GM19025 (cell line): Measurements from ENCODE around the gene LIG1.

Experiments
- ATAC-seq: cut with Tn5 transposase; IDR thresholded peaks from one replicate; pipeline ENCODE4 v1.9.1; 2021; ENCODE audit warnings: mild to moderate bottlenecking, low read depth, moderate library complexity; ENCODE audit not compliant: unreplicated experiment

LIG1 gene

GRCh38 chr19:48183356-48183755 lies 13.2 kb upstream of the LIG1 start:
- ATAC-seq, result no peak

DNA sequence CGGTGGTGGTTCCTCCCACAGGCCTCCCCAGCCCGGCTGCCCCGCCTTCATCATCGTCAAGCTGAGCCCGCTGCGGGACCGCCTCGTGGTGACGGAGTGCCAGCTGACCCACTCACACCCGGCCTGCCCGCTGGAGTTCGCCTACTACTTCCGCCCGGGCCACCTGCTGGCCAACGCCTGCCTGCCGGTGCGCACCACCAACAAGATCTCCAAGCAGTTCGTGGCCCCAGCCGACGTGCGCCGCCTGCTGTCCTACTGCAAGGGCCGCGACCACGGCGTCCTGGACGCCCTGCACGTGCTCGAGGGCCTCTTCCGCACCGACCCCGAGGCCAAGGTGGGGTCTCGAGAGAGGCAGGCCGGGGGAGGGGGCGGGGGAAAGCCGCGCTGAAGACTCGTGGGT lies 12.3 kb upstream of the LIG1 start:
- ATAC-seq, result no peak

- no peak for ATAC-seq
Measured at GRCh38 chr19:48181505-48181904, 11.4 kb upstream of the LIG1 start.

DNA sequence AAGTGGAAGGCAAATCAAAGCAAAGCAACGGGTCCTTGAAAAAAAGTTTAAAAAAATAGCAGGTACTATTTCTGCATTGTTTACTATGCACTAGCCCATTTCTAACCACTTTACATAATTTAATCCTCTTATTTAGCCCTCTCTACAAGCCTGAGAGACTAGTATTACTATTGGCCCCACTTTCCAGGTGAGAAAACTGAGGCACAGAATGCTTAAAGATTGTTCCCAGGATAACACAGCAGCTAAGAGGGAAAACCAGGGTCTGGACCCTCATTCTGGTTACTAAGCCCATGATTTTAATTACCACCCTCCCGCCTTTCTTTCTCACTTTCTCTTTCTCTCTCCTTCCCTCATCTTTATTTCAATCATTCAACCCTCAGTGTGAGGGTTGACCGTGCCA lies 6.1 kb upstream of the LIG1 start:
- ATAC-seq, result no peak

GRCh38 chr19:48175578-48175977 lies 5.4 kb upstream of the LIG1 start:
- ATAC-seq, result no peak

- no peak for ATAC-seq
Measured at GRCh38 chr19:48174445-48175030, 4.4 kb upstream of the LIG1 start.

DNA sequence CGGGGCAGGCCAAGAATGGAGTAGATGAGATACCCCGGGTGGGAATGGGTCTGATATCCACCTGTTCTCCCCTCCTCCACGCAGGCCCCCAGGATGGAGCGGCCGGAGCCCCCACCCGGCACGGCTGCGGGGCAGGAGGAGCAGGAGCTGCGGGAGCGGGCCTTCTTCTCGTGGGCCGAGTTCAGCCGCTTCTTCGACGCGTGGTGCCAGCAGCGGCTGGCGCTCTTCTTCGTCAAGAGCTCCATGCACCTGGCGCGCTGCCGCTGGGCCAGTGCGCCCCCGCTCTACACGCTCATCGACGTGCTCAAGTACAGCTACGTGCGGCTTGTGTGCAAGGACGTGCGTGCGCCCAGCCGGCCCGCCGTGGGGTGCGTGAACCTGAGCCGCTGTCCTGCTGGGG lies 1.6 kb upstream of the LIG1 start:
- no peak for ATAC-seq

- no peak for ATAC-seq
Measured at GRCh38 chr19:48170817-48171347, 738 bp upstream of the LIG1 start.

DNA sequence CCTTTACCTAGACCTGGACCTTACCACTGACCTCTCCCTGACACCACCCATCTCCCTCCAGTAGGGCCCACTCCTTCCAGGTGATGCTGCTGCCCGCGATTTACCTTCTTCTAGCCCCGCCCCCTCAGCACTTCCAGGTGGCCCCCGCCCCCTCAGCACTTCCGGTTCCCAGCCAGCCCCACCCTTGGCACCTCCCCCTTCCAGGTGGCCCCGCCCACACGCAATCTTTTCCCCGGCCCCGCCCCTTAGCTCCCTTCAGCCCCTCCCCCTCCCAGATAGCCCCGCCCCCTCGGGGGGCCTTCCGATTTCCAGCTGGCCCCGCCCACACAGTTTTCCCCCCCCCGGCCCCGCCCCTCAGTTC lies 586 bp downstream of the LIG1 start:
- ATAC-seq, result no peak

DNA sequence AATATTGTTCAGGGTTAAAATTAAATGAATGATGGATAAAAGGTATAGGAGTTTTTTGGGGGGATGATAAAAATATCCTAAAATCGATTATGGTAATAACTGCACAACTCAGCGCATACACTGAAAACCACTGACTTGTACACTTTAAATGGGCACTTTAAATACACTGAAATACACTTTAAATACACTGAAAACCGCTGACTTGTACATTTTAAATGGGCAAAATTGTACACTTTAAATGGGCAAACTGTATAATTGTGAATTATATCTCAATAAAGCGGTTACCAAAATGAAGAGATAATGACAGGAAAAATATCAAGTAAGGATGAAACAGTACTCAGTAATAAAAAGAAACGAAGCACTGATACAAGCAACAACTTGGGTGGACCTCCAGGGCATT lies 1.5 kb downstream of the LIG1 start:
- no peak for ATAC-seq

GRCh38 chr19:48158210-48158790 lies 11.8 kb downstream of the LIG1 start:
- no peak for ATAC-seq

- no peak for ATAC-seq
Measured at GRCh38 chr19:48154003-48154402, 16.1 kb downstream of the LIG1 start.

DNA sequence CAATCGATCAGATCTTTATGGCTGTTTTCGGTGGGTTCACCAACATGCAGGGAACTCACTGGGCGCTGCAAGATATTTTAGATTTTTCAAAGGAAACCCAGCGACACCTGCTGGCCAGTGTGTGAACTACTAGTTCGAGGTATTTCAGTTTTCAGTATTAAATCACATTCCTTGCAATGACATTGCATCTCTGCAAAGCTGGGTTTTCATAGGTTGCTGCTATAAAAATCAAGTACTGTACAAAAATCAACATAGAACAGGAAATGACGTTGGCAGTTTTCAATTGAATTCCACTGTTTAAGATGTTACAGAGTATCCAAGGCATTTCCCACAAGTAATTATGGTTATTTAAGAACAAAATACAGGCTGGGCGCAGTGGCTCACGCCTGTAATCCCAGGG lies 17.6 kb downstream of the LIG1 start:
- no peak for ATAC-seq

DNA sequence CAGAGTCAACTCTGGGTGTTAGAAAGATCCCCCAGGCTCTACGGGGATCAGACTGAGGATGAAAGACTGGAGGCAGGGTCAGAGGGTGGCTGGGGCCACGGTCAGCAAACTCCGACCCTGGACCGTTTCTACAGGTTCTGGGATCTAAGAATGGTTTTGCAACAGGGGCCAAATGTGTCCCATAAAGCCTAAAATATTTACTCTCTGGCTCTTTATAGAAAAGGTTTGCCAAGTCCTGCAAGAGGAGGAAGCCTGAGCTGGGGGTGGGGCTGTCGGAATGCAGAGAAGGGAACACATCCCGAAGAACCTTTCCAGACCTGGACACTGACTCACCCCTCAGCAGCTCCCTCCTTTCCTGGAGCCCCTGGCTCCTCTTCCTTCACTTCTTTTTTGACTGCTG lies 20.7 kb downstream of the LIG1 start:
- ATAC-seq, result no peak

GRCh38 chr19:48148576-48148975 lies 21.6 kb downstream of the LIG1 start:
- no peak for ATAC-seq

- no peak for ATAC-seq
Measured at GRCh38 chr19:48147597-48148175, 22.5 kb downstream of the LIG1 start.

DNA sequence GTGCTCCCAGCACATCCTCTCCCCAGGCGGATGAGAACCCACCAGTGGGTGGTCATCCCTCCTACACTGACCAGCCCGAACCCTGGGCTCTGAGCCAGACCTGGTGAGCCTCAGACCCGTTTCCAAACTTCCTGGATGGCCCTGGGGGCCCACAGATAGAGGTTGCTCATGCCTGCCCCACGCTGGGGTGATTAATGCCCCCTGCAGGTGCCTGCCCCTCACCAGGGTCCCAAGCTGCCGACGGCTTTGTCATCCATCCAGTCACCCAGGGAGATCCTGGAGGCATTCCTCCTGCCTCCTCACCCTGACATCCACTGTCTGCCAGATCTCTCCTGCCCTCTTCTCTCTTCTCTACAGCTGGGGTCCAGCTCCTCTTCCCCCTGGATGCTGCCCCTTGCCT lies 31.1 kb downstream of the LIG1 start:
- no peak for ATAC-seq

DNA sequence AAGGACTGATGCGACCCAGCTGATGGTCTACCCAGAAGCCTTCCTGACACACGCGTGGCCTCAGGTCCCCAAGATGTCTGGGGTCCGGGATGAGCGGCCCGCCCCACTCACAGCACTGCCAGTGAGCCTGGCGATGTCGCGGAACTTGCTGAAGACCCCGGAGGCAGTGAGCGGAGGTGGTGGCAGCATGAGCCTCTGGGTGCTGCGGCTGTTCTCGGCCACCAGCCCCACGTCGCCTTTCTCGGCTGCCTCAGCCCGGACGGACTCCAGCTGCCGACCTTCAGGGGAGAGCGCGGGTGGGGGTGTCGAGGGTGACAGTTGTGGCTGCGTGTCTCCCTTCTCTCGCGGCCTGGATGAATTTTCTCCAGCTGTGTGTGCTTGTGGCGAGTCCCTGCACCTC lies 32.7 kb downstream of the LIG1 start:
- ATAC-seq, result no peak

GRCh38 chr19:48136547-48136946 lies 33.6 kb downstream of the LIG1 start:
- no peak for ATAC-seq

DNA sequence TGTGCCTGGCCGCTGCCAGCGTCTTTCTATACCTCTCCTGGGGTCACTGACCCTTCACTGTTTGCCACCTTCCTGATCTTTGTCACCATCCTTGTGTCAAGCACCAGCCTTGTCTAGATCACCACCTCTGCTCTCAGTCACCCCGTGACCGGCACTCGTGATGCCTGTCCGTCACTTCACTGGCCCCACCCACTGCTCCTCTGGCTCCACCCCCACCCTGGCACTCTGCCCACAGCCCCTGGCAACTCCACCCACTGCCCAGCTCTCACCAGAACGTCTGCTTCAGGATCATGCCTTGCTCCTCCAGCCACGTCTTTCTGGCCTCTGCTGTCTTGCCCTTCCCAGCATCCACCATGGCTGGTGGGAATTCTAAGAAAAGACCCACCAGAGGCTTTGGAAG lies 34.7 kb downstream of the LIG1 start:
- ATAC-seq, result no peak

DNA sequence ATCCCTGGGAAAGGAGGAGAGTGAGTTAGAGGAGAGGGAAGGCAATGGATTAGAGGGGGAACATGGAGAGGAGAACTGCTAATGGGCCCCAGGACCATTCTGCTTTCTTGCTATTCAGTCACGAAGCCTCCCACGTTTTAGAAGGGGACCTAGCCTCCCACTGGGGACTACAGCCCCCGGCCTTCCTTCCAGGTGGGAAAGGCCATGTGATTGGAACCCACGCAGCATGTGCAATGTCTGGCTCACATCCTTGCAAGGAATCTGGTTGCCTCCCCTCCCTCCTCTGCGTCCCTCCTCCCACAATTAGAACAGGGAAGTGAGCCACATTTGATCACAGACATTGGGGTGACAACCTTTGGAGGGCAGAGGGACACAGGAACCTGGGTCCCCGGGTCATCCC lies 37.0 kb downstream of the LIG1 start:
- ATAC-seq, result no peak

DNA sequence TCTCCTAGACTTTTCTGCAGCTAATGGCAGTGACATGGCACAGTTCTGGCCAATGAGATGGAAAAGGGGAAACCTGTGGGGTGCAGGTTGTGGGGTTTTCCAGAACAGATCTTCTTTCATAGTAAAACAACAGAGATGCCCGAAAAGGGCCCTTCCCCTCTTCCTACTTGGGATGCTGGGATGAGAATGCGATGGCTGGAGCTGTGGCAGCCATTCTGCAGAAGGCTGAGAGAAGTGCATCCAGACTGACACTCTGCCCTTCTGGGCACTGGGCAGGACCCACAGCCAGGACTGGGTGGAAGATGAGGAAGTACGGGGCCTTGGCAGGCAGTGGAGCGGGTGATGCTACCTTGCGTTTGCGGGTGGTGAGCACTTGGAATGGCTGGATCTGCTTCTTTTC lies 42.6 kb downstream of the LIG1 start:
- ATAC-seq, result no peak
